Measurements from ENCODE around the gene CDK5.
A peak's percentile ranks its signal among the peaks of the same experiment; 100 is the strongest.
"Not testable (repeated sequence)": the region's sequence is repeated elsewhere in the genome, so short reads cannot be mapped to it uniquely, and the experiment has no call there.

Gene CDK5

GRCh38 chr7:151016942-151017341 is 40.8 kb downstream of the CDK5 start:
- DNase-seq = no peak
- Mint-ChIP-seq H3K9me3 (no peaks in the 10 kb centered on the region), H3K4me1 (ENCODE audit: low read depth) (peaks cover 64% of the 10 kb centered on the region), H3K36me3 (ENCODE audit: low read depth) (peaks cover 9% of the 10 kb centered on the region), H3K27me3 (peaks cover 17% of the 10 kb centered on the region), H3K27ac (no peak overlapping the region), H3K4me3 (peak overlapping the region; percentile 72)

GRCh38 chr7:151016505-151016904 is 41.2 kb downstream of the CDK5 start:
- Mint-ChIP-seq H3K36me3 (ENCODE audit: low read depth) (peaks cover 9% of the 10 kb centered on the region), H3K4me1 (ENCODE audit: low read depth) (peaks cover 68% of the 10 kb centered on the region), H3K27me3 (peaks cover 17% of the 10 kb centered on the region), H3K27ac (no peak overlapping the region), H3K4me3 (no peak overlapping the region), H3K9me3 (no peaks in the 10 kb centered on the region)
- no peak for DNase-seq

GRCh38 chr7:151015967-151016366 is 41.7 kb downstream of the CDK5 start:
- Mint-ChIP-seq H3K9me3 (no peaks in the 10 kb centered on the region), H3K36me3 (ENCODE audit: low read depth) (peaks cover 9% of the 10 kb centered on the region), H3K27ac (no peak overlapping the region), H3K27me3 (peaks cover 17% of the 10 kb centered on the region), H3K4me3 (no peak overlapping the region), H3K4me1 (ENCODE audit: low read depth) (peaks cover 72% of the 10 kb centered on the region)
- no peak for DNase-seq

GRCh38 chr7:151014950-151015349 is 42.7 kb downstream of the CDK5 start:
- peaks cover 10% of the 10 kb centered on the region for H3K27me3 Mint-ChIP-seq
- H3K27ac Mint-ChIP-seq = peak overlapping the region; percentile 91
- DNase-seq = no peak
- H3K4me1 Mint-ChIP-seq (ENCODE audit: low read depth) = peaks cover 82% of the 10 kb centered on the region
- H3K9me3 Mint-ChIP-seq = no peaks in the 10 kb centered on the region
- H3K4me3 Mint-ChIP-seq = peak overlapping the region; percentile 74
- H3K36me3 Mint-ChIP-seq (ENCODE audit: low read depth) = peaks cover 9% of the 10 kb centered on the region

GRCh38 chr7:151013733-151014497 is 43.8 kb downstream of the CDK5 start:
- H3K4me1 Mint-ChIP-seq (ENCODE audit: low read depth) = peaks cover 80% of the 10 kb centered on the region
- DNase-seq = peak; percentile 84
- H3K27me3 Mint-ChIP-seq = peaks cover 4% of the 10 kb centered on the region
- no peaks in the 10 kb centered on the region for H3K9me3 Mint-ChIP-seq
- H3K27ac Mint-ChIP-seq = peak overlapping the region; percentile 91
- H3K36me3 Mint-ChIP-seq (ENCODE audit: low read depth) = peaks cover 9% of the 10 kb centered on the region
- H3K4me3 Mint-ChIP-seq = peak overlapping the region; percentile 74

- H3K4me1 Mint-ChIP-seq (ENCODE audit: low read depth) = peaks cover 81% of the 10 kb centered on the region
- peaks cover 11% of the 10 kb centered on the region for H3K36me3 Mint-ChIP-seq (ENCODE audit: low read depth)
- no peak for DNase-seq
- no peaks in the 10 kb centered on the region for H3K9me3 Mint-ChIP-seq
- H3K27ac Mint-ChIP-seq = no peak overlapping the region
- no peak overlapping the region for H3K4me3 Mint-ChIP-seq
- H3K27me3 Mint-ChIP-seq = peaks cover 2% of the 10 kb centered on the region
Measured at GRCh38 chr7:151013356-151013732, 44.4 kb downstream of the CDK5 start.

GRCh38 chr7:151012911-151013347 is 44.8 kb downstream of the CDK5 start:
- no peak for DNase-seq
- Mint-ChIP-seq H3K4me3 (no peak overlapping the region), H3K27ac (peak overlapping the region; percentile 62), H3K36me3 (ENCODE audit: low read depth) (peaks cover 11% of the 10 kb centered on the region), H3K4me1 (ENCODE audit: low read depth) (peaks cover 81% of the 10 kb centered on the region), H3K27me3 (no peaks in the 10 kb centered on the region), H3K9me3 (no peaks in the 10 kb centered on the region)

- Mint-ChIP-seq H3K4me3 (peak overlapping the region; percentile 32), H3K36me3 (ENCODE audit: low read depth) (peaks cover 11% of the 10 kb centered on the region), H3K9me3 (no peaks in the 10 kb centered on the region), H3K27ac (peak overlapping the region; percentile 62), H3K4me1 (ENCODE audit: low read depth) (peaks cover 81% of the 10 kb centered on the region), H3K27me3 (no peaks in the 10 kb centered on the region)
- no peak for DNase-seq
Measured at GRCh38 chr7:151012031-151012692, 45.5 kb downstream of the CDK5 start.

GRCh38 chr7:151011616-151012015 is 46.1 kb downstream of the CDK5 start:
- H3K27me3 Mint-ChIP-seq, DNase-seq, H3K9me3 Mint-ChIP-seq: not testable (repeated sequence)
- H3K4me1 Mint-ChIP-seq (ENCODE audit: low read depth) = peaks cover 82% of the 10 kb centered on the region
- H3K27ac Mint-ChIP-seq = peak overlapping the region; percentile 18
- peaks cover 11% of the 10 kb centered on the region for H3K36me3 Mint-ChIP-seq (ENCODE audit: low read depth)
- peak overlapping the region; percentile 31 for H3K4me3 Mint-ChIP-seq

GRCh38 chr7:151011097-151011409 is 46.6 kb downstream of the CDK5 start:
- Mint-ChIP-seq H3K4me3 (peak overlapping the region; percentile 70), H3K27me3 (no peaks in the 10 kb centered on the region), H3K9me3 (no peaks in the 10 kb centered on the region), H3K36me3 (ENCODE audit: low read depth) (peaks cover 11% of the 10 kb centered on the region), H3K4me1 (ENCODE audit: low read depth) (peaks cover 76% of the 10 kb centered on the region), H3K27ac (peak overlapping the region; percentile 84)
- no peak for DNase-seq

- Mint-ChIP-seq H3K4me1 (ENCODE audit: low read depth) (peaks cover 74% of the 10 kb centered on the region), H3K27me3 (no peaks in the 10 kb centered on the region), H3K4me3 (peak overlapping the region; percentile 70), H3K27ac (peak overlapping the region; percentile 84), H3K36me3 (ENCODE audit: low read depth) (peaks cover 11% of the 10 kb centered on the region), H3K9me3 (no peaks in the 10 kb centered on the region)
- DNase-seq = peak; percentile 62
Measured at GRCh38 chr7:151010307-151011096, 47.2 kb downstream of the CDK5 start.

GRCh38 chr7:151010037-151010306 is 47.7 kb downstream of the CDK5 start:
- peaks cover 11% of the 10 kb centered on the region for H3K36me3 Mint-ChIP-seq (ENCODE audit: low read depth)

GRCh38 chr7:151009327-151010036 is 48.2 kb downstream of the CDK5 start:
- no peak overlapping the region for H3K27ac Mint-ChIP-seq
- DNase-seq = no peak
- H3K36me3 Mint-ChIP-seq (ENCODE audit: low read depth) = peaks cover 10% of the 10 kb centered on the region
- H3K27me3 Mint-ChIP-seq = no peaks in the 10 kb centered on the region
- H3K4me1 Mint-ChIP-seq (ENCODE audit: low read depth) = peaks cover 64% of the 10 kb centered on the region
- no peaks in the 10 kb centered on the region for H3K9me3 Mint-ChIP-seq
- peak overlapping the region; percentile 82 for H3K4me3 Mint-ChIP-seq

More at GRCh38 chr7:151010037-151010306, 47.7 kb downstream of the CDK5 start:
- no peaks in the 10 kb centered on the region for H3K27me3 Mint-ChIP-seq
- no peaks in the 10 kb centered on the region for H3K9me3 Mint-ChIP-seq
- H3K27ac Mint-ChIP-seq = peak overlapping the region; percentile 84
- no peak for DNase-seq
- H3K4me3 Mint-ChIP-seq = peak overlapping the region; percentile 70
- peaks cover 69% of the 10 kb centered on the region for H3K4me1 Mint-ChIP-seq (ENCODE audit: low read depth)

GRCh38 chr7:151008511-151009323 is 49.0 kb downstream of the CDK5 start:
- peaks cover 5% of the 10 kb centered on the region for H3K36me3 Mint-ChIP-seq (ENCODE audit: low read depth)
- peak; percentile 91 for DNase-seq
- H3K27me3 Mint-ChIP-seq = no peaks in the 10 kb centered on the region
- peak overlapping the region; percentile 82 for H3K4me3 Mint-ChIP-seq
- H3K27ac Mint-ChIP-seq = peak overlapping the region; percentile 88
- H3K9me3 Mint-ChIP-seq = no peaks in the 10 kb centered on the region
- peaks cover 56% of the 10 kb centered on the region for H3K4me1 Mint-ChIP-seq (ENCODE audit: low read depth)

Data from activated T-cell treated with anti-CD3 and anti-CD28 coated beads, Interleukin-2, amount 50 U/mL, for 24 hours (primary cell).